HL-60 (cell line): ENCODE data around the gene MLYCD.

ENCODE experiments used
- POLR2AphosphoS5 ChIP-seq: IDR thresholded peaks from 2 replicates; pipeline ENCODE4 v1.6.1; 2012; ENCODE audit warnings: low read depth
- SPI1 ChIP-seq: IDR thresholded peaks from 2 replicates; pipeline ENCODE4 v1.6.1; 2012; ENCODE audit warnings: low read depth, mild to moderate bottlenecking, borderline replicate concordance
- TF ChIP-seq, protein P1 (sequence below): IDR thresholded peaks from one replicate; pipeline ENCODE4 v1.5.1; 2011; ENCODE audit warnings: low read length, control low read depth, inconsistent platforms; ENCODE audit not compliant: insufficient read depth
- TF ChIP-seq, protein P2 (sequence below): IDR thresholded peaks from 2 replicates; pipeline ENCODE4 v1.6.1; 2012; ENCODE audit warnings: low read depth; ENCODE audit not compliant: insufficient replicate concordance

DNA sequence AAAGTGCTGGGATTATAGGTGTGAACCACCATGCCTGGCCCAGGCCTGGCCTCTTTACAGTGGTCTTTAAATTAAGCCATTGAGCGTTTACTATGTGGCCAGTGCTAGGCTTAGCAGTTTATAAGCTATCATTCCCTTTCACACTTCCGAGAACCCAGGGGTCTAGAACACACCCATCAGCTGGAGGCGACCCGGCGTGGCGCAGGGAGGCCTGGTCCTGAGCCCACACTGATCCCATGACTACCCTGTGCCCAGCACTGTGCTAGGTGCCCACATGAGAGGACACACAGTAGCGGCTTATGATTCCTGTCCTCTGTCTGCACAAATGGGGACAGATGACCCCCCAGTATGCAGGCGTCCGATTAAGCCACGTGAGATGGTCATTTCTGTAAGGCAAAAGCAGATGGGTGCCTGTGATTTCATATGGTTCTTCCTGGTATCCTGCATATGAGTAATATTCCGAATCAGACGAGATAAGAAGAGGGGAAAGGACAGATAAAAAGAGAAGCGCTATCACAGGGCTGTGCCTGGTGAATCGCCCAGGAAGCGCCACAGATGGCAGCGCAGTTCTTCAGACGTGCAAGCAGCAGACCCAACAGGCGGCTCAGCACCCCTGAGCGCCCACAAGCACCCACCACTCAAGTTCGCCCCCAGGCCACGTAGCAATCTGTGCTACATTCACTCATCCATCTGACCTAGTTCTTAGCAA is 59.4 kb downstream of the MLYCD start:
- TF ChIP-seq, protein P1, sequence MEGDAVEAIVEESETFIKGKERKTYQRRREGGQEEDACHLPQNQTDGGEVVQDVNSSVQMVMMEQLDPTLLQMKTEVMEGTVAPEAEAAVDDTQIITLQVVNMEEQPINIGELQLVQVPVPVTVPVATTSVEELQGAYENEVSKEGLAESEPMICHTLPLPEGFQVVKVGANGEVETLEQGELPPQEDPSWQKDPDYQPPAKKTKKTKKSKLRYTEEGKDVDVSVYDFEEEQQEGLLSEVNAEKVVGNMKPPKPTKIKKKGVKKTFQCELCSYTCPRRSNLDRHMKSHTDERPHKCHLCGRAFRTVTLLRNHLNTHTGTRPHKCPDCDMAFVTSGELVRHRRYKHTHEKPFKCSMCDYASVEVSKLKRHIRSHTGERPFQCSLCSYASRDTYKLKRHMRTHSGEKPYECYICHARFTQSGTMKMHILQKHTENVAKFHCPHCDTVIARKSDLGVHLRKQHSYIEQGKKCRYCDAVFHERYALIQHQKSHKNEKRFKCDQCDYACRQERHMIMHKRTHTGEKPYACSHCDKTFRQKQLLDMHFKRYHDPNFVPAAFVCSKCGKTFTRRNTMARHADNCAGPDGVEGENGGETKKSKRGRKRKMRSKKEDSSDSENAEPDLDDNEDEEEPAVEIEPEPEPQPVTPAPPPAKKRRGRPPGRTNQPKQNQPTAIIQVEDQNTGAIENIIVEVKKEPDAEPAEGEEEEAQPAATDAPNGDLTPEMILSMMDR, result no peak
- TF ChIP-seq POLR2AphosphoS5, result no peak
- no peak for TF ChIP-seq SPI1
- TF ChIP-seq, protein P2, sequence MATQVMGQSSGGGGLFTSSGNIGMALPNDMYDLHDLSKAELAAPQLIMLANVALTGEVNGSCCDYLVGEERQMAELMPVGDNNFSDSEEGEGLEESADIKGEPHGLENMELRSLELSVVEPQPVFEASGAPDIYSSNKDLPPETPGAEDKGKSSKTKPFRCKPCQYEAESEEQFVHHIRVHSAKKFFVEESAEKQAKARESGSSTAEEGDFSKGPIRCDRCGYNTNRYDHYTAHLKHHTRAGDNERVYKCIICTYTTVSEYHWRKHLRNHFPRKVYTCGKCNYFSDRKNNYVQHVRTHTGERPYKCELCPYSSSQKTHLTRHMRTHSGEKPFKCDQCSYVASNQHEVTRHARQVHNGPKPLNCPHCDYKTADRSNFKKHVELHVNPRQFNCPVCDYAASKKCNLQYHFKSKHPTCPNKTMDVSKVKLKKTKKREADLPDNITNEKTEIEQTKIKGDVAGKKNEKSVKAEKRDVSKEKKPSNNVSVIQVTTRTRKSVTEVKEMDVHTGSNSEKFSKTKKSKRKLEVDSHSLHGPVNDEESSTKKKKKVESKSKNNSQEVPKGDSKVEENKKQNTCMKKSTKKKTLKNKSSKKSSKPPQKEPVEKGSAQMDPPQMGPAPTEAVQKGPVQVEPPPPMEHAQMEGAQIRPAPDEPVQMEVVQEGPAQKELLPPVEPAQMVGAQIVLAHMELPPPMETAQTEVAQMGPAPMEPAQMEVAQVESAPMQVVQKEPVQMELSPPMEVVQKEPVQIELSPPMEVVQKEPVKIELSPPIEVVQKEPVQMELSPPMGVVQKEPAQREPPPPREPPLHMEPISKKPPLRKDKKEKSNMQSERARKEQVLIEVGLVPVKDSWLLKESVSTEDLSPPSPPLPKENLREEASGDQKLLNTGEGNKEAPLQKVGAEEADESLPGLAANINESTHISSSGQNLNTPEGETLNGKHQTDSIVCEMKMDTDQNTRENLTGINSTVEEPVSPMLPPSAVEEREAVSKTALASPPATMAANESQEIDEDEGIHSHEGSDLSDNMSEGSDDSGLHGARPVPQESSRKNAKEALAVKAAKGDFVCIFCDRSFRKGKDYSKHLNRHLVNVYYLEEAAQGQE, result no peak
